ENCODE results near the gene C20orf173. TPM values are rescaled to one million over a fixed set of nuclear protein-coding genes. Genes with fewer than 3 reads are reported as not detected.
A peak's percentile ranks its signal among the peaks of the same experiment; 100 is the strongest.

The C20orf173 gene
- total RNA-seq, 1 donor from 2014 or later: not detected

- TF ChIP-seq, protein P1, sequence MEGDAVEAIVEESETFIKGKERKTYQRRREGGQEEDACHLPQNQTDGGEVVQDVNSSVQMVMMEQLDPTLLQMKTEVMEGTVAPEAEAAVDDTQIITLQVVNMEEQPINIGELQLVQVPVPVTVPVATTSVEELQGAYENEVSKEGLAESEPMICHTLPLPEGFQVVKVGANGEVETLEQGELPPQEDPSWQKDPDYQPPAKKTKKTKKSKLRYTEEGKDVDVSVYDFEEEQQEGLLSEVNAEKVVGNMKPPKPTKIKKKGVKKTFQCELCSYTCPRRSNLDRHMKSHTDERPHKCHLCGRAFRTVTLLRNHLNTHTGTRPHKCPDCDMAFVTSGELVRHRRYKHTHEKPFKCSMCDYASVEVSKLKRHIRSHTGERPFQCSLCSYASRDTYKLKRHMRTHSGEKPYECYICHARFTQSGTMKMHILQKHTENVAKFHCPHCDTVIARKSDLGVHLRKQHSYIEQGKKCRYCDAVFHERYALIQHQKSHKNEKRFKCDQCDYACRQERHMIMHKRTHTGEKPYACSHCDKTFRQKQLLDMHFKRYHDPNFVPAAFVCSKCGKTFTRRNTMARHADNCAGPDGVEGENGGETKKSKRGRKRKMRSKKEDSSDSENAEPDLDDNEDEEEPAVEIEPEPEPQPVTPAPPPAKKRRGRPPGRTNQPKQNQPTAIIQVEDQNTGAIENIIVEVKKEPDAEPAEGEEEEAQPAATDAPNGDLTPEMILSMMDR (conservative IDR thresholded peaks at IDR 0.05; ENCODE audit: low read depth, low read length): no peak
- no peak overlapping the region for H3K4me3 ChIP-seq (ENCODE audit: low read depth, low read length)
- no peak for DNase-seq (ENCODE audit: low read depth)
Observed at GRCh38 chr20:35490736-35491181, 38.7 kb downstream of the C20orf173 start.

GRCh38 chr20:35489717-35490116 is 39.7 kb downstream of the C20orf173 start:
- TF ChIP-seq, protein P1 (conservative IDR thresholded peaks at IDR 0.05; ENCODE audit: low read depth, low read length): no peak
- no peak overlapping the region for H3K4me3 ChIP-seq (ENCODE audit: low read depth, low read length)
- no peak for DNase-seq (ENCODE audit: low read depth)

GRCh38 chr20:35487479-35487878 is 42.0 kb downstream of the C20orf173 start:
- no peak for DNase-seq (ENCODE audit: low read depth)
- no peak overlapping the region for H3K4me3 ChIP-seq (ENCODE audit: low read depth, low read length)
- TF ChIP-seq, protein P1 (conservative IDR thresholded peaks at IDR 0.05; ENCODE audit: low read depth, low read length): no peak

DNA sequence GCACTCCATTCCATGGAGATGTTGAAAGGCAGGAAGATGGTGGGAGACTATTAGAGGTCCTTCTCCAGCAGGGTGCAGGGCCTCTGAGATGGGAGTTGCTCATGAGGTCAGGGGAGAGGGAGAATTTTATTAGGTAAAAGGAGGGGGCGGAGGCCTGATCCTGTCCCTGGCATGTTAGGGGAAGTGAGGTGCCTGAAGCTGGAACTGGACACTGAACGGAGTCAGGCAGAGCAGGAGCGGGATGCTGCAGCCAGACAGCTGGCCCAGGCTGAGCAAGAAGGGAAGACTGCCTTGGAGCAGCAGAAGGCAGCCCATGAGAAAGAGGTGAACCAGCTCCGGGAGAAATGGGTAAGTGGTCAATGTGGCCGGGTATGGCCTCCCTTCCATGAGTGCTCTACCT is 49.7 kb downstream of the C20orf173 start:
- TF ChIP-seq, protein P1 (conservative IDR thresholded peaks at IDR 0.05; ENCODE audit: low read depth, low read length): no peak
- H3K4me3 ChIP-seq (ENCODE audit: low read depth, low read length): no peak overlapping the region
- DNase-seq (ENCODE audit: low read depth): no peak

DNA sequence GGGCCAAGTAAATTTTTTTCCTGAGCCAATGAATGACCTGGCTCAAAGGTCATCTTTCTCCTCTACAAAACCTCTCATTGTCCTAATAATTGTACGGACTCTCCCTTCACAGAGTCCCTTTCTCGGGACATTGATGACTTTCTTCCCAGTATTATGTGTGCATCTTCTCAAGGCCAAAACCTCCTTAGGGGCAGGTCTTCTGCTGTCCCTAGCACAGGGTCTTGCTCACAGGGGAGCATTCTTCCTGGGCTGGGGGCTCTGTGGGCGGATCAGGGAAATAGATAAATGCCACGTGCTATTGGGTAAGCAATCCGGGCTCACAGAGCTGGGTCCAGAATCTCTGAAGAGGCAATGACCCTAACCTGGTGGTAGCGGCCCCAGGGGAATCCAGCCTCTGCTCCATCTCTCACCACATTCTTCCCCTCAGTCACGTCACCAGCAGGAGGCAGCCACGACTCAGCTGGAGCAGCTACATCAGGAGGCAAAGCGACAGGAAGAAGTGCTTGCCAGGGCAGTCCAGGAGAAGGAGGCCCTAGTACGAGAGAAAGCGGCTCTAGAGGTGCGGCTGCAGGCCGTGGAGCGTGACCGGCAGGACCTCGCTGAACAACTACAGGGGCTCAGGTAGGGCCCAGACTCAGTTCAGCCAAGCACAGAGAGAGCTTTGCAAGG is 50.5 kb downstream of the C20orf173 start:
- TF ChIP-seq, protein P1 (conservative IDR thresholded peaks at IDR 0.05; ENCODE audit: low read depth, low read length): peak; percentile 18
- no peak for DNase-seq (ENCODE audit: low read depth)
- no peak overlapping the region for H3K4me3 ChIP-seq (ENCODE audit: low read depth, low read length)

Other genes starting within 250 kb of the C20orf173 start
- 315 and 480 TPM in 2 replicates for gene EIF6, start 244.9 kb downstream of the C20orf173 start, total RNA-seq
- gene FAM83C, start 237.2 kb downstream of the C20orf173 start, total RNA-seq: 0.14 TPM in 1 of 2 replicates, not detected in the other
- gene UQCC1, start 117.7 kb downstream of the C20orf173 start, total RNA-seq: 40.2 and 40.9 TPM in 2 replicates
- 4.9 and 10.0 TPM in 2 replicates for gene GDF5, start 91.4 kb downstream of the C20orf173 start, total RNA-seq
- gene CEP250, start 74.1 kb downstream of the C20orf173 start, total RNA-seq: 31.1 and 91.7 TPM in 2 replicates
- 179 and 203 TPM in 2 replicates for gene ERGIC3, start 12.4 kb upstream of the C20orf173 start, total RNA-seq
- gene SPAG4, start 86.2 kb upstream of the C20orf173 start, total RNA-seq: 3.5 and 15.9 TPM in 2 replicates
- gene CPNE1, start 135.2 kb upstream of the C20orf173 start, total RNA-seq: 22.5 and 177 TPM in 2 replicates
- 46.3 and 47.3 TPM in 2 replicates for gene RBM12, start 135.2 kb upstream of the C20orf173 start, total RNA-seq
- 10.3 and 39.9 TPM in 2 replicates for gene NFS1, start 169.7 kb upstream of the C20orf173 start, total RNA-seq
- 523 and 938 TPM in 2 replicates for gene ROMO1, start 169.8 kb upstream of the C20orf173 start, total RNA-seq
- 117 and 148 TPM in 2 replicates for gene RBM39, start 212.6 kb upstream of the C20orf173 start, total RNA-seq
- 19.0 and 28.4 TPM in 2 replicates for gene PHF20, start 242.4 kb upstream of the C20orf173 start, total RNA-seq